A204.1 (cell line): ENCODE data around the gene TPPP2.

Experiments used
- FAIRE-seq: peaks from 2 replicates; lab custom pipeline; 2012; peaks lifted over from hg19 to GRCh38; lab: Jason Lieb, UNC

TPPP2 gene

DNA sequence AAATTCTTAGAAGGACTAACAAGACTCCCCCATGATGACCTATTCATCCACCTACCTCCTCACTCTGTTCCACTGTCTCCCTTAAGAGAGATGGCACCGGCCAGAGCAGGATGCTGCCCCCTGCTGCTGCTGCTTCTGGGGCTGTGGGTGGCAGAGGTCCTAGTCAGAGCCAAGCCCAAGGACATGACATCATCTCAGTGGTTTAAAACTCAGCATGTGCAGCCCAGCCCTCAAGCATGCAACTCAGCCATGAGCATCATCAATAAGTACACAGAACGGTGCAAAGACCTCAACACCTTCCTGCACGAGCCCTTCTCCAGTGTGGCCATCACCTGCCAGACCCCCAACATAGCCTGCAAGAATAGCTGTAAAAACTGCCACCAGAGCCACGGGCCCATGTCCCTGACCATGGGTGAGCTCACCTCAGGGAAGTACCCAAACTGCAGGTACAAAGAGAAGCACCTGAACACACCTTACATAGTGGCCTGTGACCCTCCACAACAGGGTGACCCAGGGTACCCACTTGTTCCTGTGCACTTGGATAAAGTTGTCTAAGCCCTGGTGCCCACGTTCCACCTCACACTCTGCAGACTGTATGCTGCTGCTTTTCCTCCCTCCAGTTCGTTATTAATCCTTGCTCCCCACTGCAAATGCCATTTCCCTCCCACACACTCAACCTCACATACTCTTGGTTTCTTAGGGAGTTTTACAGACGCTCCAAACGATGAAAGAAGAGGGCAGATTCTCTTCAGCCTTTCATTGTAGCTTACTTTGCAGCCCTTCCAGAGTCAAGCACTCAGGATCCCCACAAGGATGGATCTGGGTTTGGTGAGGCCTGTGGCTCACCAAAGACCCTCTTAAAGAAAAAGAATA lies 28.0 kb downstream of the TPPP2 start, which contains the start of gene RNASE8:
Gene RNASE8, plus strand, starts transcription at position 20 of the 873 bp plus-strand sequence. Its CDS starts 71 bp downstream, at position 91.
- no peak for FAIRE-seq

DNA sequence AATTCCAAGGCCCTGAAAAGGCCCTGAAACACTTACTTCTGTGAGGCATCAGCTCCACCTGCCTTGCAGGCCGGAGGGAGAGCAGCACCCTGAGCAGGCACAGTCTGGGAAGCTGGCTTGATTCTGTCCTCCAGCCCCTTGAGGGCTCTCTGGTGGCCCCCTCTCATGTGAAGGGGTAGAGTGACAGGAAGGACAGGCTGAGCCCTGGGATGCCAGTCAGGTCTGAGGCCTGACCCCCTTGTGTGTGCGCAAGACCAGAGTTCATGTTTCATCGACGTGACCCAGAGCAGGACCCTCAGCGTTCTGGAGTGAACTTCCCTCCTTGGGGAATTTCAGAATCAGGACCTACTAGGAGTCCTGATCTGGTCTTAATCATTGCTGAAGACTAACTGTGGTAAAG lies 28.9 kb downstream of the TPPP2 start:
- FAIRE-seq: no peak

DNA sequence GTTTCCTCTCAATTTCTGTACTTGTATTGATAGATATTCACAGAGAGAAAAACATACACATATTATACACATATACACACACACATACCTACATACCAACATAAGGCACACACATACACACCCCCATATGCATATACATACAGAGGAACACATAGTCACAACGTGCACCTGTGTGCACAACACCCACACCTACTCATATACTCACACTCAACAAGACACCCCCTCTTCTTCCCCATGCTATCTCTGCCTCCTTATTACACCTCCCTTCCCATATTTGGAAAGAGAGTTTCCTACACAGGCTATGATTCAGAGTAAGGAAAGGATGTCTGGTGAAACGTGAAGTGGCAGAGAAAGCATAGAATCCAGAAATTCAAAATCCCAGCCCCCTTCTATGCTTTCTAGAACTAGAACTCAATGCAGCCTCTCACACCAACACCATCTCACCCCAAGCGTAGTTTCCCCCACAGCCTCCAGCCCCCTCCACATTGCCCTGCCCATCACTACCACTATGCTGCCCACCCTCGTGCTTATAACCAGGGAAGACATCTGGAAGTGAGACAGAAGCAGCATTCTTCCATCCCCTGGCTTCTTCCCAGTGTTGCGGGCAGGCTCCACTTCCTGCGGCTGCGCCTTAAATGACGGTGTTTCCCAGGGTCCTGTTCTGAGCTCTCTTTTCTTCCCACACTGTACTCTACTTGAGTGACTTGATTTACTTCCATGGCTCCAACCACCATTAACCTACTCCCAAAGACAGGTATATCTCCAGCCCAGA lies 30.0 kb downstream of the TPPP2 start:
- FAIRE-seq: no peak

DNA sequence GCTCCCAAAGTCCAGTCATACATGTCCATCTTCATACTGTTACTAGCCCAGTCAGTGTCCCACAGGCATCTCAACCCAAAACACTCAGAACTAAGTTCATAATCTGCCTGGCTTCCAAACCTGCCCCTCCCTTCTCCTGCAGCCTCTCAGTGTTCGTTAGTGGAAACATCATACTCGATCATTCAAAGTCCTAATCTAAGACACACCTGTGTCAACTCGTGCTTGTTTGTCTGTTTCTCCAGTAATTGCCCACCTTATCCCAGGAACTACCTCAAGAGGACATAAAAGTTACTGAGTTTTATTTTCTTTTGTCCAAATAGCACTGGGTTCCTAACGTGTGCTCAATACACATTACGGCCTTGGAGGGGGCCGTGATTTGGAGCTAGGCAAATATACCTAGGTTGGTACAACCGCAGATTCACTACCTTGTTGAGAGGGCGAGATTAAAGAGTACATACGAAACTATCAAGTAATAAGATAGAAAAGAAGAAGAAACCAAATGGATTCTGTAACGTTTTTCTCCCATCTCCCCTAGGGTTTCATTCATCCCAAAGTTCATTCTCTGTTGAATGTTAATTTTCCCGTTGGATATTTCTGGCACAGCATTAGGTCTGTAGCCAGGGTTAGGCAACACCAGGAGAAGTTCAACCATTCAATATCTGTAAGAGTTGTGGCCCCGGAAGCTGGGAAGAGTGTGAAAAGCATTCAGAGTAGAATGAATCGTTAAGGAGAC lies 30.8 kb downstream of the TPPP2 start:
- FAIRE-seq: no peak

DNA sequence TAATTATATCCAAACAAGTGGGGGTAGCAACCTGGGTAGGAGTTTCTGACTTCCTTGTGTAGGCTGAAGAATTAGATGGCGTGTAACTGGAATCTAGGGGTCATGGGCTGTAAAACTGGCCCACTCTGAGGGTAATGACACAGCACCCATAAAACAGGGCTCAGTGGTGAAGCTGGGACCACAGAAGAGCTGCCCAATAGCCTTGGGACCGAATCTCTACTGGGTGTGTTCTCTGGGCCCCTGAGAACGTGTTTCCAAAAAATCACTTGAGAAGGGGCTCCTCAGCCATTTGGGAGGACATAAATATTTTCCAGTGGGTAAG lies 31.3 kb downstream of the TPPP2 start:
- FAIRE-seq: no peak

DNA sequence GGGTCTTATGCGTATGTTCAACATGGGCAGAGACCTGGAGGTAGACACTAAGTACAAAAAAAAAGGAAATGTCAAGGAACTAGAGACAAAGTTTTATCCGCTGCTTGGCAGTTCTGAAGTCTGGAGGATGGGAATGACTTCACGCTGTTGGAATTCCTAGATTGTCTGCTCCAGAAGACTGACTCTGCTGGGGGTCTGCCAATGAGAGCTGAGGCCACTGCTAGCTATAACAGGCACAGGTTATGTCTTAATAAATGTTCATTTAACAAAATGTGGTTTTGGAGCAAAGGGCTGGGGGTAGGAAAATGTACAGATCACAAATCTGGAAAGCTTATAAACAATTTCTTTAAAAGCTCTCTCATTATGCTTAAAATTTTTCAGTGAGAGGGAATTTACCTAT lies 33.5 kb downstream of the TPPP2 start:
- no peak for FAIRE-seq

DNA sequence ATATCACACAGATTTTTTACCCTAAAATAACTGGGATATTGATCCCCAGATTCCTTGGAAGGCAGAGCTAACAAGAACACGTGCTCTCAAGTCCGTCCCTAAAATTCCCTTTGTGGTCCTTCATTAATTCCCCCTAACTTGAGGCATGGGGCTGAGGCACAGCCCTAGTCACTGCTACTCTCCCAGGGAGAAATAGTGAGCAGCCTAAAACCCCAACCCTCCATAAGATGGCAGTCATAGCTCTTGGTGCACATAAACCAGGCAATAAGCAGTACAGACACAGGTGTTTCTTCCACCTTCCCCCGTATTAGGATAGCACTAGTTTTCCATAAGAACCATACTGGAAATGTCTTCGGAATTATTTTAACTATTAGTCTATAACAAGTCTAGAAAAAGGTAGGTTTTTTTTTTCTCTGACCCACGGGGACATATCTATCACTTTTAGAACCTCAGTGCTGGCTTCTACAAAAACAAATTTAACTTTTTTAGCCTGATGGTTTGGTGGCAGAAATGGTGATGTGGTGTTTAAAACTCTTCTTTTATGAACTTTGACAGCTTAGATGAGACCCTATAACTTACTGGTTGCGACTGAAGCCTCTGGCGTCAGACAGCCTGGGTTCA lies 37.0 kb downstream of the TPPP2 start:
- FAIRE-seq: no peak

DNA sequence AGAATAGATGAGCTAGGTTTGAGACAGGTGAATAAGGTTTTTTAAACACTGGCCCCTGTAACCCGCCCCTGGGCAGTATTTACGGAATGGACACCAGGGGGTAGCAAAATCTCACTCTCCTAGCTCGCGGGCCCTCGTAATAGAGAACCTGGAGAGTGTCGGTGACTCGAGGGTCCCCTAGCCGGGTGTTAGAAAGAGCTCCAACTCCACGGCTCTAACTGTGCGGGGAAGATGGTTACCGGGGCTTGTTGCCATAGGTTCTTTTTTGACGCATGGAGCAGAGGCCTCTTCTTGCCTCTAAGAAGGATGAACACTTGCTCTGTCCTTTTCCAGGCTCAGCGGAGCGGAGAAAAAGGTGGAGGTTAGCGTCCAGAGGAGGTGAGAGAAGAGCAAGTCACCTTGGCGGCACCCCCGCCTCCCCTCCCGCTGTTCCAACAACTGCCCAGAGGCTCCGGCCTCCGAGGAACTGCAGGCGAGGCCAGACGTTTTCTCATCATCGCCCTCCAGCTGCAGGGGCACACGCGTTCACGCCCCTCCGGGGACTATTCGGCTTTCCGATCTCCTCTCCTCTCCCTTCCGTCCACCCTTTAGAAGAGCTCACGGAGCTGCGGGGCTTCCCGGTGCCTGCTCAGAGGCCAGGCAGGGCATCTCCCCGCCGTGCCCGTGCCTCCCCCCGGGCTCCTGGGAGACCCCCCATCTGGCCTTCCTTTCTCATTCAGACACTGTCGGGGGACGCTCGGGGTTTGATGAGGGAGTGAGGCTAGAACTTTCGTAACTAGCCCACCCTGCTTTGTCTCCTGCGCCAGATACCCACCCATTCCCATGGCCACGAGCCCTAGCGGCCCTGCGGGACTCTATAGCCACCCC lies 38.7 kb downstream of the TPPP2 start:
- no peak for FAIRE-seq

DNA sequence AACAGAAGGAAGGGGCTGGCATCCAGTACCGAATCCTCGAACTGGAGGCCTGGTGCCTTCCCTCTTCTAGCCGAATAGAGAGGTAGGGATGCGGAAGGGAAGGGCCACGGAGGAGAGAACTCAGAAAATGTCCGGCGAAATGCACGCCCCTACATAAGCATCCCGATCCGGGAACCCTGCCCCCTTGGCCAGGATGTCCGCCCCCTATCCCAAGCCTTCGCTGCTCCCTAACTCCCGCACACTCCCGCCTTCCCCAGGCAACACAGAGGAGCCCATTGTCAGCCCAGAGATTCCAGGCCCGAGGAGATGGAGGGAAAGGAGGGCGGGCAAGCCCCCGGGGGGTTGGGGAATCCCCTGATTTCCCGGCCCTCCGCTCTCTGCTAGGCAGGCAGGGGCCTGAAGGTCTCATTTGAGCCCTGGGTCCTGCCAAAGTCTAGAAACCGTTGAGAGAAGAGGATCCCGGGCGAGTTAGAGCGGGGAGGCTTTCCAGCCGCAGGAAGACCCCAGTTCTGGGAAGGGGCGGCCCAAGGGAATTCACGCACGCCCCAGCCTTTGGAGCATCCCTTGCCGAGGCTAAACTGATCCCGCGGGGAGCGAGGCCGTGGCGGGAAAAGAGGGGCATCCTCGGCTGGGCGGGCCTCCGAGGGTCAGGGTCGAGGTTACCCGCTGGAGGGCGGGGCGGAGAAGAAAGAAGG lies 39.5 kb downstream of the TPPP2 start:
- no peak for FAIRE-seq

DNA sequence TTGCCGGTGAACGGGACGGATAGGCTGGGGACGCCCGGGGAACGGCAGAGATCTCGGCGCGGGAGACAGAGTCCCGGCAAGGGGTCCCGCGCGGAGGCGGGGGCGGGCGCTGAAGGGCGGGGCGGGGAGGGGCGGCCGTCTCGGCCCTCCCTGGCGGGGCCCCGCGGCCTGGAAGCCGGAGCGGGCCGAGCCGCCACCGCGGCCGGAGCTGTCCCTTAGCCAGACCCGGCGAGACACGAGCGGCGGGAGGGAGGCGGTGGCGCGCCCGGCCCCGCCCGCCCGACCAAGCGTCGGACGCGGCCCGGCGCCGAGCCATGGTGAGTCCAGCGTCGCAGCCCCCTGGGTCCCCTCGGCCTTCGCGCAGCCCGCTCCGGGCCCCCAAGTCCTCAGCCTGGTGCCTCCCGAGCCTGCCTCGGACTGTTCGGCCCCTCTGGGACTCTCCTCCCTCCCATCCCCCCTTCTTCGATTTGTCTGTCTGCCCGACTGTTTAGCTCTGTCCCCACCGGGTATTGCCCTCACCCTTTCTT lies 40.1 kb downstream of the TPPP2 start, which contains the start of gene ARHGEF40:
Gene ARHGEF40, plus strand, starts transcription at position 222 of the 527 bp plus-strand sequence. Its CDS starts 93 bp downstream, at position 315.
- no peak for FAIRE-seq

DNA sequence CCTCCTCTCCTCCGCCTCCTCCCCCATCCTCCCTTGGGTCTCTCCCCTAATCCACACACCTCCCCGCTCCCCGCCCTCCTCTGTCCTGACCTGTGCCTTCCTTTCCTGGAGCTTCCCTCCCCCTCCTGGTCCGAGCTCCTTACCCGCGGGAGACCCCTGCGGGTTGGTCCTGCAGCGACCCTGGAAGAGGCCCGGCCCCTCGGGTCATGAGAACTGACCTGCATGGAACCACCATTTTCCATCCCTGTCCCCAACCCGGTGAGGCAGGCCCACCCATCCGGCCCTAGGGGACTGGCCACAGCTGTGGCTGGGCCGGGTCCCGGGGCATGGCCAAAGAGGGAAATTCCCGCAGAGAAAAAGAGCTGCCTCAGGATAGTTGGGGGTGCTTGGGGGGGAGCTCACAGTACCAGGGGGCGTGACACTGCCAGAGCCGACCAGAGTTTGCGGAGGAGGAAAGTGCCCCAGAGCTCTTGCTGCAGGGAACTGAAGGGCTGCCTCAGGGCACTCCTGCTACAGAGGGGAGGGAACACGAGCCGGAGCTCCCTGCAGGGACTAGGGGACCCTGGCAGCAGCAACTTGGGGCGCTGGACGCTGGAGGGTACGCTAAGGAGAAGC lies 40.7 kb downstream of the TPPP2 start:
- FAIRE-seq: no peak

DNA sequence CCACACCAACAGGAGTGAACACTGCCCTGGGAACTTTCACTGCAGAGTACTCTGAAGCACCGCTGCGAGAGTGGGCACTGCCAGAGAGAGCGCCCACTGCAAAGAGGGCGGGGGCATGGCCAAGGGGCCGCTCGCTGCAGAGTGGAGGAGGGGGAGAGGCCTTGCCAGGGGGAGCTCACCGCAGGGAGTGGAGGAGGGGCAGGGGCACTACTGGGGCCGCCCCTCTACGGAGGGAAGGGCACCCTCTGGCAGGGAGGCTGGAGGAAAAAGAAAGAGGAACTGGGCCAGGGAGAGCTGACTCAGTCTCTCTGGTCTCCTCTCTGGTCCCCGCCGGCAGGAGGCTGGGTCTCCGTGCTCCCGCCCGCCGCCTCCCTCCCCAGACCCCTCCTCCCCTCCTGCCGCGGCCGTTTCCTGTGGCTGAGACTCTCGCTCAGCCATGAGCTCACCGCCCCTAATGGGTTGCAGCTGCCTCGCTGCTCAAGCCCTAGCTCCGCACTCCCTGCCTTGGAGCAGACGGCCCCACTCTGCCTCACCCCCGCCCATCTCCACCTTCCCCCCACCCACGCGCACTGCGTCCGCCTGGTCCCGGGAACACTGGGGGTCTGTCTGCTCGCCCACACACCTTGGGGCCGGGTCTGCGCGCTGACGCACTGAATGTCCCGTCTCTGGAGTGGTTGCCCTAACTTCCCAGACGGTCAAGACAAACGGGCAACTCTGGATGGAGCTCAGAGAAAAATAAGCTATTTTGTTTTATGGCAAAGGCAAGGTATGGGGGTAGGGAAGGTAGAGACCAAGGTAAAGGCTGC lies 41.4 kb downstream of the TPPP2 start:
- no peak for FAIRE-seq

DNA sequence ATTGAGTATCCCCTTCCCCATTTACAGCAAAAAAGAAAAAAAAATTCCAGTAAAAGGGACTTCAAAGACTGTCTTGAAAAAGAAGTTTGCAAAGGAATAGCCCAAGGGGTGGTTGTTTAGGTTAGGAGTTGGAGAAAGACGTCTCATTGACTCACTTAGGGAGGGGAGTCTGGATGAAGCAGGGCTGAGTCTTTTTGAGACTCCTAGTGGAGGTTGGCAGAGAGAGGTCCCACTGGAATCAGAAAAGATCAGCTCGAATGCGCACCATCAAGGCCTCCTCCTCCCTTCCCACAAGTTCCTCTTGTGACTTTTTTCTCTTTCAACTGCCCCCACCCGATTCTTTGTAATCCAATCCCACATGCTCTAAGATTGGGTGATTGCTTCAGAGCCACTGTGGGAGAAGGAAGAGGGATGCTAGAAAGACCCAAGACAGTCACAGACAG lies 42.0 kb downstream of the TPPP2 start:
- FAIRE-seq: no peak

DNA sequence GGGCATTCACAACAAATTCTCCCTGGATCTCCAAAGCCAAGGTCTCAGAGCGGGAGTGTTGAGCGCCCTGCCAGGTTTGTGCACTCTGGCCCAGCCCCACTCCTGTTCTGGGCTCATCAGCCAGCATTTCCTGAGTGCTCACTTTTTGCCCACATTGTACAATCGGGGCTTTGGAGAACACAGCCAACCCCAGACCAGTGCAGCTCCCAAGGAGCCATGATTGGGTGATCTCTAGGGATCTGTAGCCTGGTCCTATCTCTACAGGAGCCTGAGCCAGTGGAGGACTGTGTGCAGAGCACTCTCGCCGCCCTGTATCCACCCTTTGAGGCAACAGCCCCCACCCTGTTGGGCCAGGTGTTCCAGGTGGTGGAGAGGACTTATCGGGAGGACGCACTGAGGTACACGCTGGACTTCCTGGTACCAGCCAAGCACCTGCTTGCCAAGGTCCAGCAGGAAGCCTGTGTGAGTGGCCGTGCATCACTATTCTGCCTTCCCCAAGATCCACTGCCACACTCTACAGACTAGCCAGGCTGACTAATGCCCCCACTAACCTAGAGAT lies 42.8 kb downstream of the TPPP2 start:
- no peak for FAIRE-seq

DNA sequence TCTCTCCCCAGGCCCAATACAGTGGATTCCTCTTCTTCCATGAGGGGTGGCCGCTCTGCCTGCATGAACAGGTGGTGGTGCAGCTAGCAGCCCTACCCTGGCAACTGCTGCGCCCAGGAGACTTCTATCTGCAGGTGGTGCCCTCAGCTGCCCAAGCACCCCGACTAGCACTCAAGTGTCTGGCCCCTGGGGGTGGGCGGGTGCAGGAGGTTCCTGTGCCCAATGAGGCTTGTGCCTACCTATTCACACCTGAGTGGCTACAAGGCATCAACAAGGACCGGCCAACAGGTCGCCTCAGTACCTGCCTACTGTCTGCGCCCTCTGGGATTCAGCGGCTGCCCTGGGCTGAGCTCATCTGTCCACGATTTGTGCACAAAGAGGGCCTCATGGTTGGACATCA lies 43.9 kb downstream of the TPPP2 start:
- no peak for FAIRE-seq

DNA sequence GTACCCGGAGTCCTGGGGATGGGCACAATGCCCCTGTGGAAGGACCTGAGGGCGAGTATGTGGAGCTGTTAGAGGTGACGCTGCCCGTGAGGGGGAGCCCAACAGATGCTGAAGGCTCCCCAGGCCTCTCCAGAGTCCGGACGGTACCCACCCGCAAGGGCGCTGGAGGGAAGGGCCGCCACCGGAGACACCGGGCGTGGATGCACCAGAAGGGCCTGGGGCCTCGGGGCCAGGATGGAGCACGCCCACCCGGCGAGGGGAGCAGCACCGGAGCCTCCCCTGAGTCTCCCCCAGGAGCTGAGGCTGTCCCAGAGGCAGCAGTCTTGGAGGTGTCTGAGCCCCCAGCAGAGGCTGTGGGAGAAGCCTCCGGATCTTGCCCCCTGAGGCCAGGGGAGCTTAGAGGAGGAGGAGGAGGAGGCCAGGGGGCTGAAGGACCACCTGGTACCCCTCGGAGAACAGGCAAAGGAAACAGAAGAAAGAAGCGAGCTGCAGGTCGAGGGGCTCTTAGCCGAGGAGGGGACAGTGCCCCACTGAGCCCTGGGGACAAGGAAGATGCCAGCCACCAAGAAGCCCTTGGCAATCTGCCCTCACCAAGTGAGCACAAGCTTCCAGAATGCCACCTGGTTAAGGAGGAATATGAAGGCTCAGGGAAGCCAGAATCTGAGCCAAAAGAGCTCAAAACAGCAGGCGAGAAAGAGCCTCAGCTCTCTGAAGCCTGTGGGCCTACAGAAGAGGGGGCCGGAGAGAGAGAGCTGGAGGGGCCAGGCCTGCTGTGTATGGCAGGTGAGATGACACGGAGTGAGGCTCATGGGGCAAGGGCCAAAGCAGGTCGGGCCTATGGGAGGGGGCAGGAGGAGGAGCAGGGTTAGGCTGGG lies 44.6 kb downstream of the TPPP2 start:
- no peak for FAIRE-seq

DNA sequence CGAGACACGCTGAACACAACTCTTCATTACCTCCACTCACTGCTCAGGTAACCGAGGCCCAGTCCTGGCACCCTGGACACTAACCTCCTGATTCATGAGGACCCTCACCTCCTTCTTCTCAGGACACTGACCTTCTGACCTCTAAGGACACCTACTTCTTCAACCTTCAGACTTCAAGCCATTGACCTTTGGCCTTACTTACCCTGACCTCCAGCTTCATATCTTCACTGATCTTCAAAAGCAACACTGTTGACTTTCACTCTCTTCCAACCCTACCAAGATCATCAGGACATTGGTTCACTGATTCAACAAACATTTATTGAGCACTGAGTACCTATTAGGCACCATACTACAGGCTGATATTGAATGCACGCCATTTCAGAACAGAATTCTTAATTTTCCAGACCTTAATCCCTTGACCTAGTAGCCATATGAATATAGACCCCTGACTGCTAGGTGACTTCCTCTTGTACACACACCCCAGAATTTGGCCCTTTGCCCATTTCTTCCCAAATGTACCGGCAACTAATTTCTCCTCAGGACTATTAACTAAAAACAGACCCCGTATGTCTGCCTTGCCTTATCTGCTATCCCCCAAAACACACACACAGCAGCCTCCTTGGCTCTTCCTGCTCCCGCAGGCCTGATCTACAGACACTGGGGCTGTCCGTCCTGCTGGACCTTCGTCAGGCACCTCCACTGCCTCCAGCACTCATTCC lies 45.9 kb downstream of the TPPP2 start:
- no peak for FAIRE-seq
